ENCODE data around the gene TPST2.

The TPST2 gene

DNA sequence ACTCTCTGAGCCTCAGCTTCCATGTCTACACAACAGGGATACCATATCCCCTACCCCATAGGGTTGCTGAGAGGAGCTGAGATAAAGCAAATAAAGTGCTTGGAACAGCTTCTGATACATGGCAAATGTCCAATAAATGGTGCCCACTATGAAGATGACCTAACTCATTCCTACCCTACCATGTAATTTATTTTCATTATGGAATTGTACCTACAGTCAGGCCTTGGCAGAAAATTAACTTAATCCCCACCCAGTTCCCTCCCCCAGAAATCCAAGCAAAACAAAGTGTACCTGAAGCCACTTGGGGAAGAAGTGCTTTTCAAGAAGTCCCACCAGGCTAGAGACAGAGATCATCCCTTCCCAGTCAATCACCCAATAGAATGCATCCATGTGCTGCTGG, 95.4 kb downstream of the TPST2 start:
- DNase-seq: no peak
- Histone ChIP-seq H3K9me3 (ENCODE audit: control insufficient read depth, low read length) (no peaks in the 10 kb centered on the region), H3K4me1 (ENCODE audit: control insufficient read depth, insufficient read depth, low read length, poor library complexity, severe bottlenecking) (no peaks in the 10 kb centered on the region), H3K4me3 (ENCODE audit: insufficient read depth, low read depth, low read length, poor library complexity, severe bottlenecking) (no peak overlapping the region), H3K36me3 (ENCODE audit: control insufficient read depth, insufficient read depth, low read length) (peaks cover 86% of the 10 kb centered on the region), H3K27ac (ENCODE audit: insufficient read depth, low read length, poor library complexity, severe bottlenecking) (no peak overlapping the region), H3K27me3 (replicated peaks; ENCODE audit: control insufficient read depth, insufficient read depth, low read length, poor library complexity, severe bottlenecking) (no peaks in the 10 kb centered on the region)

DNA sequence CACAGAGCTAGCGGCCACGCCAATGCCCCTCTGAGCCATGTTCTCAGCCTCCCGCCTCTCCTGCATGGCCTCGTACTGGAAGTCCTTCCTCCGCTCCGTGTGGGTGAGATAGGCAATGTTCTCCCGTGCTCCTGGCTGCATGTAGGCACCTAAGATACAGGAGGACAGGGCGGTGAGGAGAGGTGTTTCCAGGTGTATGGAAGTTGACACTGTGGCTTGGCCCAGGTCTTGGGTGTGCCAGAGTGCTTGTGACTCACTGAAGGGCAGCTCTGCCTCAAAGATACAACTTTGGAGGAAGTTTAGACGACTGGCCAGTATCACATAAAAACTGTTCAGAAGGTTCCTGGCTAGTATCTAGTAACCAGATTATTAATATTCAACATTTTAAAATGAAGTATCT, 97.7 kb downstream of the TPST2 start:
- no peaks in the 10 kb centered on the region for H3K27me3 ChIP-seq (replicated peaks; ENCODE audit: control insufficient read depth, insufficient read depth, low read length, poor library complexity, severe bottlenecking)
- H3K4me1 ChIP-seq (ENCODE audit: control insufficient read depth, insufficient read depth, low read length, poor library complexity, severe bottlenecking): no peaks in the 10 kb centered on the region
- H3K4me3 ChIP-seq (ENCODE audit: insufficient read depth, low read depth, low read length, poor library complexity, severe bottlenecking): no peak overlapping the region
- H3K27ac ChIP-seq (ENCODE audit: insufficient read depth, low read length, poor library complexity, severe bottlenecking): no peak overlapping the region
- H3K9me3 ChIP-seq (ENCODE audit: control insufficient read depth, low read length): no peaks in the 10 kb centered on the region
- H3K36me3 ChIP-seq (ENCODE audit: control insufficient read depth, insufficient read depth, low read length): peaks cover 88% of the 10 kb centered on the region
- DNase-seq: no peak

DNA sequence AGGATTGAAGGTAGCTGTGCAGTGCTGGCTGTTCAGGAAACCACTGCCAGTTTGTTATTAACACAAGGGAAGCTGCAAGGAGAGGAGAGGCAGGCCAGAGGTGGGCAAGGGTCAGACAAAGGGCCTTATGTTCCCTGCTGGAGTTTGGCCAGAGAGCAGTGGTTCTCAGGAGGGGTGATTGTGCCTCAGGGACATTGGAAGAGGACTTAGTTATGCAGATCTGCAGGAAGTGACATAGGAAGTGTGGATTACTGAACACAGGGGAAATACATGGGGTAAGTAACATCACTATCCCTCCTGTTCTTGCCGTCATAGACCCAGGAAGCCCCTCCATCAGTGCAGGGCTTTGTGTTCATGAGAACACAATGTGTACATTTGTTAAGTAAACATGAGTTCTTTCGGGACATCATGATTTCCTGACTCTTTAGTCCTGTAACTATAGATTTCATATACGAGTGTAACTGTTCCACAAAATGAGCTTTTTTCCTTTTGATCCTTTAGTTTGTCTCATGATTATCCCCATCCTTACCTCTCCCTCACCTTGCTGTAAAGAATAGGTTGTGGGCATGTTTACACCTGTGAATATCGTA, 100.4 kb downstream of the TPST2 start:
- Histone ChIP-seq H3K27ac (ENCODE audit: insufficient read depth, low read length, poor library complexity, severe bottlenecking) (no peak overlapping the region), H3K4me3 (ENCODE audit: insufficient read depth, low read depth, low read length, poor library complexity, severe bottlenecking) (no peak overlapping the region), H3K36me3 (ENCODE audit: control insufficient read depth, insufficient read depth, low read length) (peaks cover 66% of the 10 kb centered on the region), H3K27me3 (replicated peaks; ENCODE audit: control insufficient read depth, insufficient read depth, low read length, poor library complexity, severe bottlenecking) (no peaks in the 10 kb centered on the region), H3K9me3 (ENCODE audit: control insufficient read depth, low read length) (no peaks in the 10 kb centered on the region), H3K4me1 (ENCODE audit: control insufficient read depth, insufficient read depth, low read length, poor library complexity, severe bottlenecking) (peaks cover 5% of the 10 kb centered on the region)
- no peak for DNase-seq

DNA sequence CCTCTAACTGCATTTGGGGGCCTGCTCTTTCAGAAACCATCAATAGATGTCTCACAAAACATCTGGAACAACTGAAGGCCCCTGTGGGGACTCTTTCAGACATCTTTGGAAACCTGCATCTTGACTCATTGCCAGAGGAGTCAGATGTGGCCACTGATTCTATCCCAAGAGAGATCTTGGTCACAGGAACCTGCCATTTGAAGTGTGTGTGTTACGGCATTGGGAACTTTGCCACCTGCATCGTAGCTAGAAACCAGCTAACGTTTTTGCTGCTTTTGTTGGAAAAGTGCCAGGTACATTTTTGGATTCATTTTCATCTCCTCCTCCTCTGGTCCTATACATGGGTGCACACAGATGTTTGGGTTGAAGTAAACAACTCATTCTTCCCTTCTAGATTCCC, 101.9 kb downstream of the TPST2 start:
- no peak for DNase-seq
- Histone ChIP-seq H3K27me3 (replicated peaks; ENCODE audit: control insufficient read depth, insufficient read depth, low read length, poor library complexity, severe bottlenecking) (no peaks in the 10 kb centered on the region), H3K4me1 (ENCODE audit: control insufficient read depth, insufficient read depth, low read length, poor library complexity, severe bottlenecking) (peaks cover 10% of the 10 kb centered on the region), H3K9me3 (ENCODE audit: control insufficient read depth, low read length) (no peaks in the 10 kb centered on the region), H3K36me3 (ENCODE audit: control insufficient read depth, insufficient read depth, low read length) (peaks cover 50% of the 10 kb centered on the region), H3K4me3 (ENCODE audit: insufficient read depth, low read depth, low read length, poor library complexity, severe bottlenecking) (no peak overlapping the region), H3K27ac (ENCODE audit: insufficient read depth, low read length, poor library complexity, severe bottlenecking) (no peak overlapping the region)

DNA sequence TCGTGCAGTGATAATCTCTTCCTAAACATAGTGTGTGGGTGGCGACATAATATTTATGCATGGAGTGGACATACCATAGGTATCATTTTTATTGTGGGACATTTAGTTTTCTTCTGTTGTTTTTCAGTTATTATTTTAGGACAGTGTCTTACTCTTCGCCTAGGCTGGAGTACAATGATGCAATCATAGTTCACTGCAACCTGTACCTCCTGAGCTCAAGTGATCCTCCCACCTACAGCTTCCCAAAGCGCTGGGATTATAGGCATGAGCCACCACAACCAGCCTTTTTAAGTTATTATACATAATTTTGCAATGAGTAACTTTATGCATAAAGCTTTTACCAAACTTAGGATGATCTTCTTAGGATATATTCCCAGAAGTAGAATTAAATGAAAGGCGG, 103.5 kb downstream of the TPST2 start:
- Histone ChIP-seq H3K36me3 (ENCODE audit: control insufficient read depth, insufficient read depth, low read length) (peaks cover 35% of the 10 kb centered on the region), H3K4me3 (ENCODE audit: insufficient read depth, low read depth, low read length, poor library complexity, severe bottlenecking) (no peak overlapping the region), H3K27me3 (replicated peaks; ENCODE audit: control insufficient read depth, insufficient read depth, low read length, poor library complexity, severe bottlenecking) (no peaks in the 10 kb centered on the region), H3K27ac (ENCODE audit: insufficient read depth, low read length, poor library complexity, severe bottlenecking) (no peak overlapping the region), H3K4me1 (ENCODE audit: control insufficient read depth, insufficient read depth, low read length, poor library complexity, severe bottlenecking) (peaks cover 23% of the 10 kb centered on the region), H3K9me3 (ENCODE audit: control insufficient read depth, low read length) (no peaks in the 10 kb centered on the region)
- DNase-seq: no peak

DNA sequence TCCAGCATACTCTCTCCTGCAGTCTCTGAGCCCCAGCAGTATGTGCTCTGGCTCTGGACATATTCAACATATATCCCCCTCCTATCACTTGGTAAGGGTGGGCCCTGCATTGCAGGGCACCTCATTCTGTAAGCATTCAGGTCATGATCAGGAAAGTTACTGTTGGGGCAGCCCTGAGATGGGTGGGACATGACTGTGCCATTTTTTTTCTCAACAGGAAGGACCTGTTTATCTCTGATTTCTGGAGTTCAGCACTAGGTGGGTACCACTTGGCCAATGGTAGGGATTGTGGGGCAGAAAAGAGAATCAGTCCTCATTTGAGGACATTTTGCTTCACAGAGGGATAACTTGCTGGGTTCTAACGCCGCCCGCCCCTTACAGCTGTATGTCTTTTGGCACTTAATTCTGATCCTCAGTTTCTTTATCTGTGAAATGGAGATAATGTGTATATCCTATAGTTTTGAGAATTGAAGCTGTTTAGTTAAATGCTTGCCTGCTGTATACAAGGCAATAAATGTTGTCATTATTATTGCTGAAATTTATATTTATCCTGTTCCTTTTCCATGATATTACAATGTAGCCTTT, 104.0 kb downstream of the TPST2 start:
- H3K36me3 ChIP-seq (ENCODE audit: control insufficient read depth, insufficient read depth, low read length): peaks cover 30% of the 10 kb centered on the region
- H3K27ac ChIP-seq (ENCODE audit: insufficient read depth, low read length, poor library complexity, severe bottlenecking): no peak overlapping the region
- H3K27me3 ChIP-seq (replicated peaks; ENCODE audit: control insufficient read depth, insufficient read depth, low read length, poor library complexity, severe bottlenecking): no peaks in the 10 kb centered on the region
- H3K4me3 ChIP-seq (ENCODE audit: insufficient read depth, low read depth, low read length, poor library complexity, severe bottlenecking): no peak overlapping the region
- peaks cover 25% of the 10 kb centered on the region for H3K4me1 ChIP-seq (ENCODE audit: control insufficient read depth, insufficient read depth, low read length, poor library complexity, severe bottlenecking)
- no peaks in the 10 kb centered on the region for H3K9me3 ChIP-seq (ENCODE audit: control insufficient read depth, low read length)
- no peak for DNase-seq

DNA sequence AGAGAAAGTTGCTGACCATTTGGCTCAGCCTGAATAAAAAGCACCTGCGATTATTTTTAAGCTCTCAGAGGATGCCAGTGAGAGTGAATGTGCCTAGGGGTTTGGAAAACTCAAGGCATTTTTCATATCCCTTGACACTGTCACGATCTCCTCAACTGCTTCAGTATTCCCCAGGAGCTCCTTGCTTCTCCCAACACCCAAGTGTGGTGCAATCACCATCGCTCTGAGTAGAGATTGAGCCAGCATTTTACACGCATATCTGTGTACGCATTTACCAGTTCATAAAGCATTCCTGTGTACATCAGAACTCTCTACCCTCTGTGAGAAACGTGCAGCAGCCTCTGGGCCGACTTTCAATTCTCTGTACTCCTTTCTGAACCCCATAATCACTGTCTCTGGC, 104.9 kb downstream of the TPST2 start:
- H3K4me3 ChIP-seq (ENCODE audit: insufficient read depth, low read depth, low read length, poor library complexity, severe bottlenecking): no peak overlapping the region
- no peaks in the 10 kb centered on the region for H3K27me3 ChIP-seq (replicated peaks; ENCODE audit: control insufficient read depth, insufficient read depth, low read length, poor library complexity, severe bottlenecking)
- DNase-seq: no peak
- peaks cover 21% of the 10 kb centered on the region for H3K36me3 ChIP-seq (ENCODE audit: control insufficient read depth, insufficient read depth, low read length)
- H3K4me1 ChIP-seq (ENCODE audit: control insufficient read depth, insufficient read depth, low read length, poor library complexity, severe bottlenecking): peaks cover 34% of the 10 kb centered on the region
- H3K9me3 ChIP-seq (ENCODE audit: control insufficient read depth, low read length): no peaks in the 10 kb centered on the region
- H3K27ac ChIP-seq (ENCODE audit: insufficient read depth, low read length, poor library complexity, severe bottlenecking): no peak overlapping the region

DNA sequence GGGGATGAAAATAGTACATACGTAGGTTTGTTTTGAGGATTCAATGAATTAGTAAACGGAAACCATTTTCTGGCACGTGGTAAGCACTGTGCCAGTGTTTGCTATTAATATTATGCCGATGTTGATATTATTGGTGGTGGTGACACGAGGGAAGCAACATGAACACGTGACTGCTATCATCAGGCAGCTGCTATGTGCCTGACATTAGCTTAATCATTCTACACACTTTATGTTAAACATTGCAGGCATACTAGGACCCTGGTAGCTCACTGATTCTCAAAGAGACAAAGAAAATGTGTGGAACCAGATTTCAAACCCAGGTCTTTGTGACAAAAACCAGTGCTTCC, 105.6 kb downstream of the TPST2 start:
- H3K4me1 ChIP-seq (ENCODE audit: control insufficient read depth, insufficient read depth, low read length, poor library complexity, severe bottlenecking): peaks cover 41% of the 10 kb centered on the region
- no peaks in the 10 kb centered on the region for H3K27me3 ChIP-seq (replicated peaks; ENCODE audit: control insufficient read depth, insufficient read depth, low read length, poor library complexity, severe bottlenecking)
- peak overlapping the region; percentile 75 for H3K4me3 ChIP-seq (ENCODE audit: insufficient read depth, low read depth, low read length, poor library complexity, severe bottlenecking)
- H3K36me3 ChIP-seq (ENCODE audit: control insufficient read depth, insufficient read depth, low read length): peaks cover 14% of the 10 kb centered on the region
- peak overlapping the region; percentile 87 for H3K27ac ChIP-seq (ENCODE audit: insufficient read depth, low read length, poor library complexity, severe bottlenecking)
- no peaks in the 10 kb centered on the region for H3K9me3 ChIP-seq (ENCODE audit: control insufficient read depth, low read length)
- peak in 2 of 3 donors; percentile 8 to 13 for DNase-seq

DNA sequence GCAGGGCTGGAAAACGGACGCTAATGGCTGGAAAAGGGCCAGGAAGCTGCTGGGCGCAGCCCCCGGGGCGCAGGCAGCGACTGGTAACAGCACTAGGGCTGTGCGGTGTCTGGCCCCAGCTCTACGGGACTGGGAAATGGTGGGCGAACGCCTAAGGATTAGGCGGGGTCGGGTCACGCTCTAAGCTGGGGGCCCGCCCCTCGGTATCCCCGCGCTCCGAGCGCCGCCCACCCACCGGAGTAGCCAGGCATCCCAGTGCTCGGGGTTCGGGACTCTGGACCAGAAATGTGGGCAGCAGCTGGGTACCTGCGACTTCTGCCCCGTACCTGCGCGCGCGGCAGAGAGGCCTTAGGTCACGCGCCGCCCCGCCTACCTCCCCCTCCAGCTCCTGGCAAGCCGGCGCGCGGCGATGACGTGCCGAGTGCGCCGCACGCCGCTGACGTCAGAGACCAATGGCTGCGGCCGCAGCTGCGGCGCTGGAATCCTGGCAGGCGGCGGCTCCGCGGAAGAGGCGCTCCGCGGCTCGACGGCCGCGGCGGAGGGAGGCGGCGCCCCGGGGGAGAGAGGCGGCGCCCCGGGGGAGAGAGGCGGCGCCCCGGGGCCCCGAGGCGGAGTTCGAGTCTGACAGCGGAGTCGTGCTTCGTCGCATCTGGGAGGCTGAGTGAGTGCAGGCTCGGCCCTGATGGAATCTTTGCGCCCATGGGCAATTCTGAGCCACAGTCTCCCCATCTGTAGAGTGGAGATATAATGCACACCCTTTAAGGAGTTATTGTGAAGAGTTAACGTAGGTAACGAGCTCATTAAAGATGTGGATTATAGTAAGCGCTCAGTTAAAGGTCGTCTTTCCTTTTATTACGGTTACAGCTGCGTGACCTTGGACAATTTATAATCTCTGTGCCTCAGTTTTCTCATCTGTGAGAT, 106.2 kb downstream of the TPST2 start, which contains the start of the genes HPS4 and SRRD:
HPS4 (minus strand) TSS at position 345 of the 921 bp plus-strand sequence. CDS start 2,021 bp downstream, outside the sequence.
SRRD (plus strand) TSS at position 439 of the 921 bp plus-strand sequence; CDS start at position 453, 14 bp downstream.
- H3K4me1 ChIP-seq (ENCODE audit: control insufficient read depth, insufficient read depth, low read length, poor library complexity, severe bottlenecking): peaks cover 43% of the 10 kb centered on the region
- peak; percentile 89 to 90 (median 89) for DNase-seq
- H3K27me3 ChIP-seq (replicated peaks; ENCODE audit: control insufficient read depth, insufficient read depth, low read length, poor library complexity, severe bottlenecking): no peaks in the 10 kb centered on the region

DNA sequence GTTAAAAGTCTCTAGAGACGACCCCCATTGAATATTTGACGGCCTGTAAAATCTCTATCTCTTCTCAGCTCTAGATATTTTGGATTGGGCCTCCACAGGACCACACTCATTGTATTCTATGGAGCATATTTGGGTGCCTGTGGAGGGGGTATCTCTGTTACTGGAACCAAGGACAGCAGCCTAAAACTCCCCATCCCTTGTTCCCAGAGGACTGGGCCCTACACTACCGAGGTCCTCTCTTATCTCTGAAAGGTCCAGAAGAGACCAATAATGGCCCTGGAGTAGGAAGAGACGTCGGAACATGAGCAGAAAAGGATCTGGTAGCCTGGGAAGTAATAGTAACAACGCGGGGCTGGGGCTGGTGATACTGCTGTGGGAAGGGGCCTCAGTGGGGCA, 106.9 kb downstream of the TPST2 start:
- DNase-seq: no peak
- H3K4me3 ChIP-seq (ENCODE audit: insufficient read depth, low read depth, low read length, poor library complexity, severe bottlenecking): peak overlapping the region; percentile 75
- peak overlapping the region; percentile 87 for H3K27ac ChIP-seq (ENCODE audit: insufficient read depth, low read length, poor library complexity, severe bottlenecking)
- no peaks in the 10 kb centered on the region for H3K9me3 ChIP-seq (ENCODE audit: control insufficient read depth, low read length)
- H3K36me3 ChIP-seq (ENCODE audit: control insufficient read depth, insufficient read depth, low read length): peaks cover 2% of the 10 kb centered on the region
- no peaks in the 10 kb centered on the region for H3K27me3 ChIP-seq (replicated peaks; ENCODE audit: control insufficient read depth, insufficient read depth, low read length, poor library complexity, severe bottlenecking)
- H3K4me1 ChIP-seq (ENCODE audit: control insufficient read depth, insufficient read depth, low read length, poor library complexity, severe bottlenecking): peaks cover 43% of the 10 kb centered on the region

More for the DNA sequence above, 106.2 kb downstream of the TPST2 start, which contains the start of the genes HPS4 and SRRD:
- Histone ChIP-seq H3K27ac (ENCODE audit: insufficient read depth, low read length, poor library complexity, severe bottlenecking) (peak within 1 kb of the TSS; percentile 87), H3K36me3 (ENCODE audit: control insufficient read depth, insufficient read depth, low read length) (peaks cover 8% of the 10 kb centered on the region), H3K9me3 (ENCODE audit: control insufficient read depth, low read length) (no peaks in the 10 kb centered on the region), H3K4me3 (ENCODE audit: insufficient read depth, low read depth, low read length, poor library complexity, severe bottlenecking) (peak within 1 kb of the TSS; percentile 75)
